ENCODE results near the gene DDX51. TPM values are rescaled to one million over a fixed set of nuclear protein-coding genes. Genes with fewer than 3 reads are reported as not detected.

The DDX51 gene
- total RNA-seq, 2 experiments from 2014 or later, result 18.3 to 21.3 TPM

GRCh38 chr12:132146772-132147422 is 2.8 kb upstream of the DDX51 start:
- Mint-ChIP-seq H3K4me3 (no peak overlapping the region), H3K9me3 (no peaks in the 10 kb centered on the region), H3K27ac (no peak overlapping the region), H3K27me3 (no peaks in the 10 kb centered on the region), H3K4me1 (ENCODE audit: low read depth) (peaks cover 27% of the 10 kb centered on the region), H3K36me3 (peaks cover 11% of the 10 kb centered on the region)
- ChIA-PET POLR2A (no interaction called here), CTCF (no interaction called here)
- intact Hi-C loops (cut with micrococcal nuclease), result no loop called here
- DNase-seq, result no peak

- intact Hi-C loops (cut with micrococcal nuclease), result no loop called here
- ChIA-PET CTCF (interaction anchor here (1.1 kb wide), 1 partner anchor 8 kb away, joined by 4 read pairs; no protein-coding TSS in a partner anchor), POLR2A (no interaction called here)
- peak; percentile 6 for DNase-seq
- H3K27me3 Mint-ChIP-seq, result no peaks in the 10 kb centered on the region
- H3K36me3 Mint-ChIP-seq, result peaks cover 11% of the 10 kb centered on the region
- H3K27ac Mint-ChIP-seq, result no peak overlapping the region
- H3K4me1 Mint-ChIP-seq (ENCODE audit: low read depth), result peaks cover 27% of the 10 kb centered on the region
- H3K9me3 Mint-ChIP-seq, result no peaks in the 10 kb centered on the region
- H3K4me3 Mint-ChIP-seq, result peak overlapping the region; percentile 87
These were observed 2.0 kb upstream of the DDX51 start for GRCh38 chr12:132146098-132146497.

DNA sequence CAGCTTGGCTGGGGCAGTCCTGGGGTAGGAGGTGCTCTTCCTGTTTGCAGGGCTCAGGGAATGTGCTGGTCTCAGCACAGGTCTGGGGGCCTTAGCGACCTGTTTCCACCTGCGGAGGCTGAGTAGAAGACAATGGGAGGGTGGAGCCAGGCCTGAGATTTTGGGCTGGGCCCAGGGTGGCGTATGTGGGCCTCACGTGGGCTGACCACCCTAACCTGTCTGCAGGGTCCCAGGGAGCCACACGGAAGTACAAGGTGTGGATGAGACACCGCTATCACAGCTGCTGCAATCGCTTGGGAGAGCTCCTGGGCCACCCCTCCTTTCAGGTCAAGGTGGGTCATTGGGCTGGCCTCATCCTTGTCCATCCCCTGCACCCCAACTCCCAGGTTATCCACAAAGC is 1.2 kb upstream of the DDX51 start:
- peak; percentile 10 for DNase-seq
- CTCF ChIA-PET, result interaction anchor here (1.1 kb wide), 1 partner anchor 9 kb away, joined by 4 read pairs; no protein-coding TSS in a partner anchor

GRCh38 chr12:132144810-132145168 is 670 bp upstream of the DDX51 start:
- POLR2A ChIA-PET, result interaction anchor here (0.8 kb wide), 1 partner anchor 9 kb away, joined by 3 read pairs; no protein-coding TSS in a partner anchor
- peak; percentile 29 for DNase-seq
- intact Hi-C loops (cut with micrococcal nuclease), result loop anchor here (1.0 kb wide), 1 partner anchor 60 kb away; no protein-coding TSS in a partner anchor
- no peaks in the 10 kb centered on the region for H3K9me3 Mint-ChIP-seq
- peak overlapping the region; percentile 76 for H3K27ac Mint-ChIP-seq
- no peaks in the 10 kb centered on the region for H3K27me3 Mint-ChIP-seq
- H3K36me3 Mint-ChIP-seq, result peaks cover 14% of the 10 kb centered on the region
- peak overlapping the region; percentile 87 for H3K4me3 Mint-ChIP-seq
- peaks cover 27% of the 10 kb centered on the region for H3K4me1 Mint-ChIP-seq (ENCODE audit: low read depth)
- CTCF ChIA-PET, result interaction anchor here (1.1 kb wide), 1 partner anchor 9 kb away, joined by 4 read pairs; no protein-coding TSS in a partner anchor

More for the DNA sequence above, 1.2 kb upstream of the DDX51 start:
- intact Hi-C loops (cut with micrococcal nuclease), result no loop called here
- Mint-ChIP-seq H3K4me1 (ENCODE audit: low read depth) (peaks cover 27% of the 10 kb centered on the region), H3K4me3 (peak overlapping the region; percentile 87), H3K36me3 (peaks cover 10% of the 10 kb centered on the region), H3K9me3 (no peaks in the 10 kb centered on the region), H3K27me3 (no peaks in the 10 kb centered on the region), H3K27ac (peak overlapping the region; percentile 76)
- POLR2A ChIA-PET, result interaction anchor here (0.8 kb wide), 1 partner anchor 8 kb away, joined by 3 read pairs; no protein-coding TSS in a partner anchor

GRCh38 chr12:132143336-132144071 is 615 bp downstream of the DDX51 start:
- CTCF ChIA-PET, result interaction anchor here (1.9 kb wide), 1 partner anchor 10 kb away, joined by 9 read pairs; no protein-coding TSS in a partner anchor
- intact Hi-C loops (cut with micrococcal nuclease), result loop anchor here (1.0 kb wide), 1 partner anchor 59 kb away; no protein-coding TSS in a partner anchor
- DNase-seq, result peak; percentile 42
- Mint-ChIP-seq H3K4me3 (peak overlapping the region; percentile 69), H3K27me3 (no peaks in the 10 kb centered on the region), H3K27ac (peak overlapping the region; percentile 9), H3K9me3 (no peaks in the 10 kb centered on the region), H3K36me3 (peaks cover 21% of the 10 kb centered on the region), H3K4me1 (ENCODE audit: low read depth) (peaks cover 27% of the 10 kb centered on the region)
- POLR2A ChIA-PET, result no interaction called here

DNA sequence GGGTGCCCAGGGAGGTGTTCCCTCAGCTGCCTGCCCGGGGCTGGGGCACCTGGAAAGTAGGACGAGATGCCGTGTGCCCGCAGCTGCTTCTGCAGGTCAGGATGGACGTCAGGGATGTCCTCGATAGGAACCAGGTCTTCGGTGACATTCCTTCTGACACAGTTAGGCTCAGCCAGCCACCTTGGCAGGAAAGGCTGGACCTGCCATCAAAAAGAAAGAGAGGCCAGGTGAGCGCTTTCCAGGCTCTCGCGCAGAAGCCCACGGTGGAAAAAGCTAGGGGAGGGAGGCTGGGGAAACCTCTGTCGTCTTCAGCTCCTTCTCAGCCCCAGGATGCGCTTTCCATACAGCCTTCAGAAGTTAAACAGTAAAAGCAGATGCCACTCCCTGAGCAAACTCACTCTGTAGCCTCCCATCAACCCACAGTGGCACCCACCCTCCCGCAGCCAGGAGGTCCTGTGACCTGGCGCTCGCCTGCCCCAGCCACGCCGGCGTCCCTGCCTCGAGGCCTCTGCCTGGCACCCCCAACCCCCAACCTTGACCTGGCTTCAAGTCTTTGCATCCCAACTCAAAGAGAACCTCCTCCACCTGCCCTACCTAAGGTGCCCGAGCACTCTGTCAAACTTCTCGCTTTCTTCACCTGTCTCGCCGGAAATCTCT is 1.3 kb downstream of the DDX51 start:
- ChIA-PET CTCF (interaction anchor here (1.9 kb wide), 1 partner anchor 11 kb away, joined by 9 read pairs; no protein-coding TSS in a partner anchor), POLR2A (no interaction called here)
- Mint-ChIP-seq H3K27ac (peak overlapping the region; percentile 9), H3K36me3 (peaks cover 22% of the 10 kb centered on the region), H3K27me3 (no peaks in the 10 kb centered on the region), H3K4me1 (ENCODE audit: low read depth) (peaks cover 27% of the 10 kb centered on the region), H3K9me3 (no peaks in the 10 kb centered on the region), H3K4me3 (peak overlapping the region; percentile 69)
- peak; percentile 9 for DNase-seq
- intact Hi-C loops (cut with micrococcal nuclease), result no loop called here

GRCh38 chr12:132141976-132142678 is 2.0 kb downstream of the DDX51 start:
- Mint-ChIP-seq H3K4me1 (ENCODE audit: low read depth) (peaks cover 27% of the 10 kb centered on the region), H3K9me3 (no peaks in the 10 kb centered on the region), H3K4me3 (peak overlapping the region; percentile 69), H3K27me3 (no peaks in the 10 kb centered on the region), H3K27ac (no peak overlapping the region), H3K36me3 (peaks cover 22% of the 10 kb centered on the region)
- CTCF ChIA-PET, result interaction anchor here (0.9 to 1.9 kb wide), 2 partner anchors 12 to 273 kb away, joined by 4 to 9 read pairs; no protein-coding TSS in a partner anchor
- POLR2A ChIA-PET, result no interaction called here
- peak; percentile 7 for DNase-seq
- intact Hi-C loops (cut with micrococcal nuclease), result no loop called here

- DNase-seq, result peak; percentile 7
- H3K27ac Mint-ChIP-seq, result no peak overlapping the region
- peaks cover 24% of the 10 kb centered on the region for H3K4me1 Mint-ChIP-seq (ENCODE audit: low read depth)
- no peak overlapping the region for H3K4me3 Mint-ChIP-seq
- ChIA-PET POLR2A (no interaction called here), CTCF (interaction anchor here (0.9 to 1.9 kb wide), 3 partner anchors 12 to 274 kb away, joined by 3 to 5 read pairs (median 4); no protein-coding TSS in a partner anchor)
- peaks cover 22% of the 10 kb centered on the region for H3K36me3 Mint-ChIP-seq
- H3K9me3 Mint-ChIP-seq, result peaks cover 2% of the 10 kb centered on the region
- H3K27me3 Mint-ChIP-seq, result no peaks in the 10 kb centered on the region
- intact Hi-C loops (cut with micrococcal nuclease), result no loop called here
These were observed 2.9 kb downstream of the DDX51 start for GRCh38 chr12:132140918-132141841.

GRCh38 chr12:132140501-132140900 is 3.6 kb downstream of the DDX51 start:
- H3K27me3 Mint-ChIP-seq, result no peaks in the 10 kb centered on the region
- no peak overlapping the region for H3K27ac Mint-ChIP-seq
- ChIA-PET POLR2A (no interaction called here), CTCF (interaction anchor here (1.1 to 1.9 kb wide), 2 partner anchors 11 to 13 kb away, joined by 3 to 5 read pairs; no protein-coding TSS in a partner anchor)
- intact Hi-C loops (cut with micrococcal nuclease), result no loop called here
- peaks cover 2% of the 10 kb centered on the region for H3K9me3 Mint-ChIP-seq
- peaks cover 19% of the 10 kb centered on the region for H3K36me3 Mint-ChIP-seq
- no peak overlapping the region for H3K4me3 Mint-ChIP-seq
- DNase-seq, result peak; percentile 7
- H3K4me1 Mint-ChIP-seq (ENCODE audit: low read depth), result peaks cover 17% of the 10 kb centered on the region

DNA sequence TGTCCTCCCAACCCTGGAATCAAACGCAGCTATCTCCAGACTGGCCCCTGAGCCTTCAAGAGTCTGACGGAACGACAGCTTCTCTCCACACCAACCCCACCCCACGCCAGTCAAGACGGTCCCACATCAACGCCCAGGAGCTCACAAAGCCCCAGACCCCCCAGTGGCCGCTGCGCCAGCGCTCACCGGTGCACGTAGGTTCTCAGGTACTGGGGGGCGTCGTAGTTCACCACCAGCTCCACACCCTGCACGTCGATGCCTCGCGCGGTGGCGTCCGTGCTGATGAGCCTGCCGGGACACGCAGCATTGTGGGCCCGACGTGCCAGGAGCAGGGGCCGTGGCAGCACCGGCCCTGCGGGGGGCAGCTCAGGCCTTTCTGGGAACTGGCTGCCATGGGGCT is 4.2 kb downstream of the DDX51 start:
- no peak overlapping the region for H3K4me3 Mint-ChIP-seq
- CTCF ChIA-PET, result interaction anchor here (1.1 to 1.9 kb wide), 2 partner anchors 11 to 14 kb away, joined by 3 to 5 read pairs; no protein-coding TSS in a partner anchor
- H3K27me3 Mint-ChIP-seq, result no peaks in the 10 kb centered on the region
- H3K36me3 Mint-ChIP-seq, result peaks cover 19% of the 10 kb centered on the region
- POLR2A ChIA-PET, result interaction anchor here (1.0 kb wide), 1 partner anchor 53 kb away, joined by 3 read pairs; no protein-coding TSS in a partner anchor
- H3K27ac Mint-ChIP-seq, result no peak overlapping the region
- intact Hi-C loops (cut with micrococcal nuclease), result no loop called here
- peaks cover 2% of the 10 kb centered on the region for H3K9me3 Mint-ChIP-seq
- DNase-seq, result peak; percentile 6
- peaks cover 11% of the 10 kb centered on the region for H3K4me1 Mint-ChIP-seq (ENCODE audit: low read depth)
